HG03039 (cell line): ENCODE data around the gene PGRMC2.

Source experiments
- ATAC-seq: cut with Tn5 transposase; IDR thresholded peaks from one replicate; pipeline ENCODE4 v1.9.1; 2021; ENCODE audit warnings: mild to moderate bottlenecking, moderate library complexity; ENCODE audit not compliant: unreplicated experiment

The PGRMC2 gene

GRCh38 chr4:128221586-128221985 is 66.0 kb downstream of the PGRMC2 start:
- ATAC-seq: no peak

GRCh38 chr4:128220286-128221235 is 67.1 kb downstream of the PGRMC2 start:
- ATAC-seq: no peak
